A673 (cell line): ENCODE measurements around the gene HLA-DQA1.

Experiments
- EZH2 ChIP-seq: fragments of 200-600 bp; sonication (generic); IDR thresholded peaks from 2 replicates; pipeline ENCODE4 v1.6.1; 2017; ENCODE audit warnings: borderline replicate concordance, low read depth, mild to moderate bottlenecking, mixed read lengths, antibody characterized with exemption, low read length; ENCODE audit not compliant: poor library complexity, severe bottlenecking
- TF ChIP-seq, protein P1 (sequence below): fragments of 300-800, 200-600 bp; sonication (generic); conservative IDR thresholded peaks from 2 replicates; pipeline ENCODE4 v1.5.1; 2017; ENCODE audit warnings: low read depth, mild to moderate bottlenecking, antibody characterized with exemption, low read length, moderate library complexity, mixed read lengths

DNA sequence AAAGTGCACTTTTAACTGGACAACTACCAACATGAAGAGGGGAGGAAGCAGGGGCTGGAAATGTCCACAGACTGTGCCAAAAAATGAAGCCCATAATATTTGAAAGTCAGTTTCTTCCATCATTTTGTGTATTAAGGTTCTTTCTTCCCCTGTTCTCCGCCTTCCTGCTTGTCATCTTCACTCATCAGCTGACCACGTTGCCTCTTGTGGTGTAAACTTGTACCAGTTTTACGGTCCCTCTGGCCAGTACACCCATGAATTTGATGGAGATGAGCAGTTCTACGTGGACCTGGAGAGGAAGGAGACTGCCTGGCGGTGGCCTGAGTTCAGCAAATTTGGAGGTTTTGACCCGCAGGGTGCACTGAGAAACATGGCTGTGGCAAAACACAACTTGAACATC, 3.9 kb downstream of the HLA-DQA1 start:
- TF ChIP-seq, protein P1, sequence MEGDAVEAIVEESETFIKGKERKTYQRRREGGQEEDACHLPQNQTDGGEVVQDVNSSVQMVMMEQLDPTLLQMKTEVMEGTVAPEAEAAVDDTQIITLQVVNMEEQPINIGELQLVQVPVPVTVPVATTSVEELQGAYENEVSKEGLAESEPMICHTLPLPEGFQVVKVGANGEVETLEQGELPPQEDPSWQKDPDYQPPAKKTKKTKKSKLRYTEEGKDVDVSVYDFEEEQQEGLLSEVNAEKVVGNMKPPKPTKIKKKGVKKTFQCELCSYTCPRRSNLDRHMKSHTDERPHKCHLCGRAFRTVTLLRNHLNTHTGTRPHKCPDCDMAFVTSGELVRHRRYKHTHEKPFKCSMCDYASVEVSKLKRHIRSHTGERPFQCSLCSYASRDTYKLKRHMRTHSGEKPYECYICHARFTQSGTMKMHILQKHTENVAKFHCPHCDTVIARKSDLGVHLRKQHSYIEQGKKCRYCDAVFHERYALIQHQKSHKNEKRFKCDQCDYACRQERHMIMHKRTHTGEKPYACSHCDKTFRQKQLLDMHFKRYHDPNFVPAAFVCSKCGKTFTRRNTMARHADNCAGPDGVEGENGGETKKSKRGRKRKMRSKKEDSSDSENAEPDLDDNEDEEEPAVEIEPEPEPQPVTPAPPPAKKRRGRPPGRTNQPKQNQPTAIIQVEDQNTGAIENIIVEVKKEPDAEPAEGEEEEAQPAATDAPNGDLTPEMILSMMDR: no peak
- no peak for TF ChIP-seq EZH2
